Measurements from ENCODE around the gene BOD1. TPM values are rescaled to one million over a fixed set of nuclear protein-coding genes. Genes with fewer than 3 reads are reported as not detected.

BOD1 gene
- total and polyA plus RNA-seq, 9 of the 15 experiments (the other 6 are each of a cell fraction or from before 2014, with no cell fraction given) = 10.1 to 31.6 (median 22.6) TPM

DNA sequence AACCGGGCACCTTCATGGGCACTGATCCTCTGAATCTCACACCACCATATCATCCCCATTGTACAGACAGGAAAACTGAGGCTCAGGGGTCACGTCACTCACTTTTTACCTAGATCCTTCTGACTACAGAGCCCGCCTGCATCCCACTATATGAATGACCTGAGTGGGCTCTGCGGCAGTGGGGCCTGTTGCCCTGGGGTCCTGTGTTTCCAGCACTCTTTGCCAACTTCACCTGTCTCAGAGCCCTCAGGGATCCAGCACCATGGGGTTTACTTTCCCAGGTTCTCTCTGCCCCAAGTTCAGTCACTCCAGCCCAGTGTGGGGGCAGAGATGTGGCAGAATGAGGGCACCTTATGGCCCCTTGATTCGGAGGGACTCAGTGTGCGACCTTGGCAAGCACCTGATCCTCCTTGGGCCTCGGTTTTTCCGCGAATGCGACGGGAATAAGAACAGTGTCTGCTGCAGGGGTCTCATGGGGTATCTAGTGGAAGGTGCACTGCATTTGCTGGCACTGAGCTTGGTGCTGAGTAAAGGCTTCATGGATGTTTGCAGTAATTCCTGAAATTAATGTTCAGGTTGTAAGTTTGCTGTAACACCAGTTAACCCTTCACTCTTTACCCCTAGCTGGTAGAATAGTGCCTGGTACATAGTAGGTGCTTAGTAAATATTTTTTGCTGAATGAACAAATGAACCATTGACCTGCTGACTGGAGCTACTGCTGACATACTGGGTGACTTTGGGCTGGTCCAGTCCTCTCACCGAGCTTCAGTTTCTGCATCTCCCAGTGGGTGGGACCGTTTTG, 47.1 kb upstream of the BOD1 start:
- Histone ChIP-seq H4K20me1 (replicated peaks; ENCODE audit: control insufficient read depth, insufficient read depth, low read length) (no peaks in the 10 kb centered on the region), H3K9ac (ENCODE audit: insufficient read depth in 1 of 2, low read depth in 2 of 2, low read length in 2 of 2) (no peak overlapping the region), H3K4me3 (no peak overlapping the region), H3K9me1 (ENCODE audit: control insufficient read depth, insufficient read depth, low read length) (no peaks in the 10 kb centered on the region), H3K4me1 (replicated peaks in 1 of 2; ENCODE audit: control insufficient read depth in 2 of 2, insufficient read depth in 2 of 2, low read length in 2 of 2) (no peaks in the 10 kb centered on the region; a peak in 1 of 5 replicates), H3K79me2 (ENCODE audit: control insufficient read depth, insufficient read depth, low read length) (no peaks in the 10 kb centered on the region), H2AFZ (ENCODE audit: low read depth, low read length) (peak overlapping the region; percentile 54), H3K27me3 (ENCODE audit: control insufficient read depth in 2 of 2, insufficient read depth in 2 of 2, low read length in 2 of 2) (no peaks in the 10 kb centered on the region), H3K9me3 (replicated peaks; ENCODE audit: control insufficient read depth, insufficient read depth, low read depth, low read length) (peaks cover 2% of the 10 kb centered on the region; the same call in 1 of the 2 replicates), H3K27ac (ENCODE audit: extremely low read depth, low read depth, low read length) (no peak overlapping the region), H3K4me2 (ENCODE audit: insufficient read depth, low read length) (no peak overlapping the region; the same call in 1 of the 2 replicates), H3K36me3 (ENCODE audit: control insufficient read depth, insufficient read depth, low read length) (no peaks in the 10 kb centered on the region)
- intact Hi-C loops (cut with micrococcal nuclease) (no loop called here), in situ Hi-C loops (cut with MboI) (no loop called here)
- FAIRE-seq (no peak), DNase-seq (ENCODE audit: extremely low read depth in 1 of 4, low spot score in 3 of 4) (no peak), ATAC-seq (peak; percentile 18; the same call in 2 of the 3 replicates)
- TF ChIP-seq ZNF316 (IDR thresholded peaks at IDR 0.05) (peak; percentile 15; the same call in 1 of the 2 replicates), ZNF24 (IDR thresholded peaks at IDR 0.05) (peak; percentile 45; the same call in 1 of the 2 replicates), CCAR2 (IDR thresholded peaks at IDR 0.05; ENCODE audit: low read depth, low read length) (no peak), HDAC2 (IDR thresholded peaks at IDR 0.05) (peak; percentile 55; the same call in 1 of the 2 replicates), BACH1 (tag; IDR thresholded peaks at IDR 0.05) (no peak), CBX1 (IDR thresholded peaks at IDR 0.05; ENCODE audit: low read depth) (peak; percentile 92; the same call in 1 of the 2 replicates), BCOR (IDR thresholded peaks at IDR 0.05) (peak; percentile 93), ADNP (tag; IDR thresholded peaks at IDR 0.05) (peak; percentile 89), ZKSCAN1 (IDR thresholded peaks at IDR 0.05; ENCODE audit: low read depth, low read length) (0 out of 2 replicates have a peak, but pooled peaks have one; percentile 42), CHD4 (IDR thresholded peaks at IDR 0.05; ENCODE audit: insufficient read depth, insufficient replicate concordance, low read depth, low read length, poor library complexity, severe bottlenecking) (peak; percentile 67), RBM14 (IDR thresholded peaks at IDR 0.05; ENCODE audit: borderline replicate concordance, insufficient read depth, low read depth, low read length) (no peak), C11orf30 (IDR thresholded peaks at IDR 0.05; ENCODE audit: low read depth) (peak; percentile 15; the same call in 1 of the 2 replicates), KDM1A (IDR thresholded peaks at IDR 0.05) (peak; percentile 39 to 79), ZNF175 (CRISPR knock-in tag; IDR thresholded peaks at IDR 0.05; ENCODE audit: low read depth) (peak; percentile 50; the same call in 1 of the 2 replicates), RBM25 (IDR thresholded peaks at IDR 0.05; ENCODE audit: low read depth, low read length, severe bottlenecking) (peak; percentile 90), RCOR1 (IDR thresholded peaks at IDR 0.05; ENCODE audit: borderline replicate concordance in 1 of 2, low read depth in 2 of 2, low read length in 2 of 2) (peak in 1 of 2 experiments; percentile 84; a peak in 2 of 4 replicates), RBM39 (optimal IDR thresholded peaks at IDR 0.05; ENCODE audit: low read depth, low read length) (no peak), SMARCA5 (IDR thresholded peaks at IDR 0.05) (peak; percentile 87; the same call in 1 of the 2 replicates), ZBTB7A (IDR thresholded peaks at IDR 0.05; ENCODE audit: borderline replicate concordance, control insufficient read depth, low read depth, low read length) (no peak), ESRRA (IDR thresholded peaks at IDR 0.05; ENCODE audit: borderline replicate concordance, low read depth) (peak; percentile 90)
- BruUV-seq (replicated peaks) = no TSS peak
- POLR2A ChIA-PET = interaction anchor here (0.7 kb wide), 1 partner anchor 1204 kb away, joined by 3 read pairs; no protein-coding TSS in a partner anchor
- CTCF ChIA-PET (ENCODE audit: low intra/inter-chr PET ratio) = no interaction called here
- 70% methylated on average over 13 of the region's 13 CpGs for WGBS (ENCODE audit: insufficient coverage, low coverage, missing lambda C conversion rate)

All from K562 (cell line).